Ishikawa (cell line): ENCODE results near the gene SCEL.

Source experiments
- CEBPB ChIP-seq: IDR thresholded peaks from 2 replicates; pipeline ENCODE4 v1.6.1; 2012
- CREB1 ChIP-seq: IDR thresholded peaks from 2 replicates; pipeline ENCODE4 v1.6.1; 2012; ENCODE audit warnings: low read depth
- EGR1 ChIP-seq: IDR thresholded peaks from 2 replicates; pipeline ENCODE4 v1.6.1; 2012
- EP300 ChIP-seq: IDR thresholded peaks from 2 replicates; pipeline ENCODE4 v1.6.1; 2012; ENCODE audit warnings: borderline replicate concordance
- FOXM1 ChIP-seq: IDR thresholded peaks from 2 replicates; pipeline ENCODE4 v1.6.1; 2012; ENCODE audit warnings: low read depth, borderline replicate concordance
- MAX ChIP-seq: IDR thresholded peaks from 2 replicates; pipeline ENCODE4 v1.6.1; 2012
- NFIC ChIP-seq: IDR thresholded peaks from 2 replicates; pipeline ENCODE4 v1.6.1; 2012
- RAD21 ChIP-seq: IDR thresholded peaks from 2 replicates; pipeline ENCODE4 v1.6.1; 2012; ENCODE audit warnings: low read depth
- REST ChIP-seq: IDR thresholded peaks from 2 replicates; pipeline ENCODE4 v1.6.1; 2012; ENCODE audit warnings: low read depth, mild to moderate bottlenecking
- TAF1 ChIP-seq: IDR thresholded peaks from 2 replicates; pipeline ENCODE4 v1.6.1; 2012; ENCODE audit warnings: low read depth, mild to moderate bottlenecking
- TCF12 ChIP-seq: IDR thresholded peaks from 2 replicates; pipeline ENCODE4 v1.6.1; 2012; ENCODE audit warnings: low read depth
- TEAD4 ChIP-seq: IDR thresholded peaks from 2 replicates; pipeline ENCODE4 v1.6.1; 2012
- USF1 ChIP-seq: IDR thresholded peaks from 2 replicates; pipeline ENCODE4 v1.6.1; 2012
- YY1 ChIP-seq: IDR thresholded peaks from 2 replicates; pipeline ENCODE4 v1.6.1; 2012; ENCODE audit warnings: low read depth
- ZBTB7A ChIP-seq: IDR thresholded peaks from 2 replicates; pipeline ENCODE4 v1.6.1; 2012; ENCODE audit warnings: low read depth

Gene SCEL

GRCh38 chr13:77529501-77529840 is 6.0 kb upstream of the SCEL start:
- TF ChIP-seq TEAD4 (no peak), CEBPB (no peak), EGR1 (no peak), REST (no peak), TAF1 (no peak), YY1 (no peak)

GRCh38 chr13:77530875-77531274 is 4.6 kb upstream of the SCEL start:
- TF ChIP-seq TEAD4 (no peak), TCF12 (no peak), MAX (no peak), CREB1 (no peak), TAF1 (no peak), CEBPB (no peak), NFIC (no peak), REST (no peak), FOXM1 (no peak)

GRCh38 chr13:77532983-77533382 is 2.5 kb upstream of the SCEL start:
- TF ChIP-seq FOXM1 = no peak
- TF ChIP-seq TAF1 = no peak
- no peak for TF ChIP-seq ZBTB7A
- TF ChIP-seq CEBPB = no peak
- 0 out of 2 replicates have a peak, but pooled peaks have one; percentile 23 for TF ChIP-seq EP300
- TF ChIP-seq NFIC = no peak
- no peak for TF ChIP-seq CREB1
- no peak for TF ChIP-seq EGR1
- TF ChIP-seq TEAD4 = peak; percentile 77

- 0 out of 2 replicates have a peak, but pooled peaks have one; percentile 25 for TF ChIP-seq EP300
- no peak for TF ChIP-seq CEBPB
These were observed 1.4 kb upstream of the SCEL start for GRCh38 chr13:77533875-77534788.

GRCh38 chr13:77536358-77536757 is 852 bp downstream of the SCEL start:
- TF ChIP-seq FOXM1 (no peak; the same call in 1 of the 2 replicates), NFIC (peak; percentile 56)

GRCh38 chr13:77537289-77537919 is 1.9 kb downstream of the SCEL start:
- TF ChIP-seq ZBTB7A (no peak), TAF1 (no peak), FOXM1 (no peak; the same call in 1 of the 2 replicates), TEAD4 (no peak), REST (no peak), EP300 (peak; percentile 33; the same call in 1 of the 2 replicates), RAD21 (no peak), NFIC (no peak), USF1 (no peak), MAX (no peak), CEBPB (peak; percentile 77), CREB1 (no peak), EGR1 (no peak)
